CMK (cell line): ENCODE data around the gene DNAH5.

ENCODE experiments used
- DNase-seq: peaks from one replicate; pipeline ENCODE4 v3.0.0-alpha.2; 2010; ENCODE audit warnings: low read depth

The DNAH5 gene

GRCh38 chr5:13708906-13709305 lies 235.6 kb downstream of the DNAH5 start:
- no peak for DNase-seq

DNA sequence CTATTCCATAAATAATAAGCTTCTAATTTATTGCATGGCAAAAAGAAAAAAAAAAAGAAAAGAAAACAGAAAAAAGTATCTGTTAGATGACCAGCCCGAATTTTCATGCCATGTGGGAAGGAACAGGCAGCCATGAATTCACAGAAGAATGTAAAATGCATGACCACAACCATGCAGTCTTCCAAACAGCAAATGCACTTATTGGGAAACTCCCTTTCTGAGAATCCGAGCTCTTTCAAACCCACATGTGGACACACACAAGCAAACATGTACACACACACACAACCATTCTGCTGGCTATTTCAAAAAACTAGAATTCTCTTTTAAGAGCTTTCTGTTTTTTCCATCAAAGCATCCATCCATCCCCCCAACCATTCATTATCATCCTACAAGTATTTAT lies 236.1 kb downstream of the DNAH5 start:
- DNase-seq = no peak

DNA sequence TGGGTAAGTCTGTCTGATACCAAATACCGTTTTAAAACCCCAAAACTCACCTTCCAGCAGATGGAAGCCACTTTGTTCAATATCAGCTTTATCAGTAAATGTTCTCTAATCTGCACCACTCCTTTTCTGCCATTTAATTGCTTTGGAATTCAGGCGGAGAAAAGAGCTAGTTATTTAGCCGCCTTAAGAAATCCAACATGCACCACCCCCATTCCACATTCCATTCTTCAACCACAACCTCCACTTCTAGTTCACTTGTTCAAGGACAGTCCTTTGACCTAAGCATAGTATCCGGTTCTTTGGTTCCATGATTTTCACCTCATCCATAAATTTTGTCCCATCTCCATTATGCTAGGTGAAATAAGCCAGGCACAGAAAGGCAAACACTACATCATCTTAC lies 240.1 kb downstream of the DNAH5 start:
- DNase-seq = no peak

DNA sequence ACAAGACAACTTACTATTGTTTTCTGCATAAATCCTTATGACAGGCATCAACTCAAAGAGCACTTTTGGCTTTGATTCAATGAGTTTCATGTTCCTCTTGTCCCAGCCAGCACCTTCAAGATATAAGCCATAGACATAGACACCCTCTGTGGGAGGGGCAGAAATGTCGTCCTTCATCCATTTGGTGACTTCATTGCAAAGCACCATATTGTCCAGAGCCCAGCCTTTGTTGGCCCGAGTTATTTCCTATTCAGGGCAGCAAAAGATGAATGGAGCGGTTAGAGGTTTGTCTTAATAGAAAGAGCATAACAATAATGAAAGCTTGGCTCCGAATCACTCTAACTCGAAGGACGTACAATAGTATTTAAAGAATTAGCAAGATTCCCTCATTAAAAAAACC lies 243.9 kb downstream of the DNAH5 start:
- DNase-seq = no peak

GRCh38 chr5:13698885-13699284 lies 245.6 kb downstream of the DNAH5 start:
- DNase-seq = no peak

DNA sequence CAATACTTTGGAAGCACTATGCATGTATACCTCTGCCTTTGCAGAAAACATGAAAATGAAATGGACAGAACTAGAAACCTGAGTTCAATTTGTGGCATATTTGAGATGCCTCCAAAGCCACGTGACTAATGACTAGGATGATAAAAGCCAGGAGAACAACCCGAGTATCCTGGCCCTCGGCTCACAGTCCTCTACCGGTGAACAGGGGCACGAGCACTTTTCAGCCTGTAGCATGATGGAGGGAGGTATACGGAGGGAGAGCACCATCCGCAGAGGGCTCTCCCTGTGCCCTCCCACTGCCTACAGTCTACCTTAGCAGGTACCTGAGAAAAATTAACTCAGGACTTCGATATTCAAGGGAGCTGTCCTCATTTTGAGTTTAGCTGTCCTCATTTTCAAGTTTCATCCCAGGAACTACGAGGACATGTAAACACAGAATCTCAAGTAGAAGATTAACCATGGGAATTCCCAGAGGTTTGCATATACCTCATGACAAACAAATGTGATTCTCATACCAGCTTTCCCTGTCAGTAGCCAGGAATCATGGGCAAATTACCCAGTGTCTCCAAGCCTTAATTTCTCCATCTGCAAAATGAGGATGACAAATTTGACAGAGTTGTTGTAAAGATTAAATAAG lies 249.3 kb downstream of the DNAH5 start:
- no peak for DNase-seq

DNA sequence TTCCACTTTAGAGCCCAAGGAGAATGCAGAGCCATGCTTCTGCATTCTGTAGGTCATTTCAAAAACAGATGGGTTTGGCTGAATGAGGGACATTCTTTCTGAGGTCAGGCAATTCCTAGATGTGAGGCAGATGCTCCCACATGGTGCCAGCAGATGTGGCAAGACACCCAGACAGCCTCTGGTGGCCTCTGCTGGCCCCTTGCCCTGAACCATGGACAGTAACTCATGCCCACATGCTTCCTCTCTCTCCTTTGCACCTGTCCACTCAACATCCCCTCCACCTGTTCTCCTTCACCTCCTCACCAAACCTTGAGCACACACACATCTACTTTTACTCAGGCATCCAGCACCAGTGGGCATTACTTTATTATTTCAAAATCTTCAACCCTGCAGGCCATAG lies 252.3 kb downstream of the DNAH5 start:
- DNase-seq = no peak

- no peak for DNase-seq
Measured at GRCh38 chr5:13676531-13676930, 268.0 kb downstream of the DNAH5 start.

- no peak for DNase-seq
Measured at GRCh38 chr5:13674391-13674790, 270.1 kb downstream of the DNAH5 start.

DNA sequence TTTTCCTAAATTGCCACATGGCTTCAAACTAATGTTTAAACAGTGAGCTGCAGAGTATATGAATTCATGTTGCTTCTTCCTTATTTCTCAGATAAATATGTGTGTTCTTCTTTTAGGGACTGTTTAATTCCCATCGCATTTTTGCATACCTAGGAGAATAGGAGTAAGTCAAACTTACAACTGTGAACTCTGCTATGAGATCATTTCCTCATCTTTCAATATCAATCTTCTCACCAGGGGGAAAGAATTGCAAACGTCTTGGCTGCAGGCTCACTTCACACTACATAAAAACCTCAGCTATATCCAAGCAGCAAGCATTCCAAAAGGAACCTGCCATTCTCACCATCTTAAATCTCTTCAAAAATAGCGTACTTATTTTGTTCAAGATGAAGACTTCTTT lies 271.0 kb downstream of the DNAH5 start:
- no peak for DNase-seq

DNA sequence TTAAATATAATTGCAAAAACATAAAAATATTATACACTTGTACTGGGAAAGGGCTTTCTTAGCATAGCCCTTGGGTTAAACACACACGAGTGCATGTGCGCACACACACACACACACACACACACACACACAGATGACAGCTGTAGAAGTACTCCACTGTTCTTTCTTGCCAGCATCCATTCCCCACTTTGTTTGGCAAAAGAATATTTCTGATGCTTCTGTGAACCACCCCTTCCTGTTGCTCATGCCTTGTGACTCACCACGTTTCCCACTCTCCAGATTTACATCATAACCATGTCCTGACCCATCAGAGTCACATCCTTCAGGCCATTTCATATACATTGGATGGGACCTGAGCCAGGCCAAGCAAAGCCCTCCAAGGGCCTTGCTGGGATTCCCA lies 280.1 kb downstream of the DNAH5 start:
- DNase-seq = no peak

GRCh38 chr5:13662626-13663025 lies 281.9 kb downstream of the DNAH5 start:
- no peak for DNase-seq

DNA sequence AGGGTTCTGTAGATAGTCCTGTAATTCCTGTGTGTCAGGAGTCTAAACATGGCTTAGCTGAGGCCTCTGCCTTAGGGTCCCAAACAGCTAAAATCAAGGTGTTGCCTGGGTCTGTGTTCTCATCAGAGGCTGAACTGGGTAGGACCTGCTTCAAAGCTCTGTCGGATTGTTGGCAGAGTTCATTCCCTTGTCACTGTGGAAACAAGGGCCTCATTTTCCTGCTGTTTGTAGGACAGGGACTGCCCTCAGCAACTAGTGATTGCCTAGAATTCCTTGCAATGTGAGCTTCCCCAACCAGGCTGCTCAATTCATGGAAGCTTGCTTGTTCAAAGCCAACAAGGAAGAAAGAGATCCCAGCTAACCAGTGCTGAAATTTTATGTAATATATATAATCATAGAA lies 283.2 kb downstream of the DNAH5 start:
- DNase-seq = no peak

- no peak for DNase-seq
Measured at GRCh38 chr5:13660072-13660471, 284.4 kb downstream of the DNAH5 start.

- no peak for DNase-seq
Measured at GRCh38 chr5:13659391-13659790, 285.1 kb downstream of the DNAH5 start.

DNA sequence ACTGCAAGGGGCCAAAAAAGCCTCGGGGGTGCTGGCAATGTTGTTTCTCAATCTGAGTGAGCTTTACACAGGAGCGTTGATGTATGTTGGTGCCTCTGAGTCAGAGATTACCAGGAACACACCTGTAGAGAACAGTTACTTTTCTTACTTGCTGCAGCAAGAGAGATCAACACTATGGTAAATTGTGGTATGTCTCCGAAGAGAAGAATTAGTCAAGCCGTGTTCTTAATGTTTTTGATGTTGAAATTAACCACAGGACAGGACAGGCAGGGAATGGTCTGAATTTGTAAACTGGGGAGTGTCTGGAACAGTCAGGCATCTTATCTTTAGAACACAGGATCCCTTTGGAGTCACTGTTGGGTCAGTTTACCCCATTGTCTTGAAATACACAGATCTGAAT lies 285.7 kb downstream of the DNAH5 start:
- DNase-seq = no peak

GRCh38 chr5:13658152-13658551 lies 286.3 kb downstream of the DNAH5 start:
- no peak for DNase-seq

DNA sequence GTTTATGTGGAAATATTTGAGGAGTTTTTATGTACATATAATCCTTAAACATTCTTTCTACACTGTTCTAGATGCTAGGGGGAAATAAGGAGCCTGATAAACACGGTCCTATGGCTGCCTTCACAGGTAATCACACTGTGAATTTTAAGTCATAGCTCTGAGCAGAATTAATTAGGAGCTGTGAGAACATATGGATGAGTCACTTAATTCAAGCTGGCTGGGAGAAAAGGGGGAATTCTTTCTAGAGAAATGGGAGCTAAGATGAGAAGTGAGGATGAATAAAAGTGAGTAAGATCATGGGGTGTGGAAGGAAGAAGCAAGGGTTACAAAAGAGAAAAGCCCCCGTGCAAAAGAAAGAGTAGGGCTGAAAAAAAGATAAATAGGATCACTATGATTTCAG lies 290.8 kb downstream of the DNAH5 start:
- no peak for DNase-seq

- DNase-seq = no peak
Measured at GRCh38 chr5:13649656-13650055, 294.8 kb downstream of the DNAH5 start.

GRCh38 chr5:13648822-13649221 lies 295.7 kb downstream of the DNAH5 start:
- no peak for DNase-seq

- DNase-seq = no peak
Measured at GRCh38 chr5:13643734-13644133, 300.8 kb downstream of the DNAH5 start.

DNA sequence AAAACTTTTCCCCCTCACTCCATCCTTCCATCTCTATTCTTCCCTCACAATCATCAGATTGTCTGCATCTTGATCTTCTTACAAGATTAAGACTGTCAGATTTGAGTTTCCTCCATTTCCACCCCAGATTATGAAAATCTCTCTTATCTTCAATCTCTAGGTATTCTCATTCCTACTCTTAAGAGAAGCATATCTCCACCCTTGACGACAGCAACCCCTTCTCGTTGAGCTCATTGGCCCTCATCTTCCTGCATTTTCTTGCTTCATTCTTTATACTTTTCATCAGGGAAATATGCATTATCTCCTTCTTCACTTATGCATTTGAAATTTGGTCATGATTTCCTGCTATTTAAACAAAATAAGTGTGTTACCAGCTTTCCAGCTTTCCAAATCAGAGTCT lies 301.3 kb downstream of the DNAH5 start:
- DNase-seq = no peak
